Lung (tissue), 12 donors: ENCODE results near the gene SNX10. TPM values are rescaled to one million over a fixed set of nuclear protein-coding genes. Genes with fewer than 3 reads are reported as not detected.

ENCODE experiments used
- ATAC-seq: fragments of 200-7000 bp; cut with Tn5 transposase; one replicate; pipeline ENCODE4 v1.9.1; 2020; ENCODE audit warnings: moderate number of reproducible peaks; ENCODE audit not compliant: insufficient read depth, low FRiP score
- DNase-seq, 3 donors: peaks; one replicate each; pipeline ENCODE4 v3.0.0-alpha.2; 2013 to 2017
- H3K27ac ChIP-seq, 2 donors: one replicate each; pipeline ENCODE4 v1.5.1; 2013; ENCODE audit warnings: mild to moderate bottlenecking in 2 of 2, moderate library complexity in 2 of 2, control low read depth in 1 of 2, inconsistent platforms in 1 of 2, low read depth in 1 of 2, low read length in 1 of 2
- H3K27me3 ChIP-seq, 3 donors: one replicate each; pipeline ENCODE4 v1.5.1; 2013; ENCODE audit warnings: low read length in 2 of 3; ENCODE audit not compliant: control insufficient read depth in 3 of 3, insufficient read depth in 3 of 3
- H3K36me3 ChIP-seq, 4 donors: one replicate each; pipeline ENCODE4 v1.5.1; 2013; ENCODE audit warnings: low read length in 4 of 4, mild to moderate bottlenecking in 1 of 4, moderate library complexity in 1 of 4; ENCODE audit not compliant: control insufficient read depth in 4 of 4, insufficient read depth in 4 of 4
- H3K4me1 ChIP-seq, 5 donors: one replicate each; pipeline ENCODE4 v1.5.1; 2013; ENCODE audit warnings: low read length in 5 of 5, mild to moderate bottlenecking in 2 of 5, moderate library complexity in 1 of 5; ENCODE audit not compliant: control insufficient read depth in 5 of 5, insufficient read depth in 5 of 5
- H3K4me3 ChIP-seq: one replicate; pipeline ENCODE4 v1.5.1; 2013; ENCODE audit warnings: mild to moderate bottlenecking, control low read depth, moderate library complexity
- H3K9ac ChIP-seq, 2 donors: one replicate each; pipeline ENCODE4 v1.5.1; 2013; ENCODE audit warnings: low read length in 2 of 2, control low read depth in 1 of 2; ENCODE audit not compliant: insufficient read depth in 1 of 2
- H3K9me3 ChIP-seq, 4 donors: one replicate each; pipeline ENCODE4 v1.5.1; 2013; ENCODE audit warnings: low read length in 3 of 4, mild to moderate bottlenecking in 1 of 4, moderate library complexity in 1 of 4; ENCODE audit not compliant: control insufficient read depth in 4 of 4, insufficient read depth in 3 of 4
- CTCF ChIP-seq: IDR thresholded peaks from 2 replicates; pipeline ENCODE4 v1.5.1; 2012; ENCODE audit warnings: mild to moderate bottlenecking; ENCODE audit errors: control extremely low read depth, extremely low read depth
- WGBS, 2 donors: extraction: QIAGEN DNeasy Blood & Tissue Kit; methylation state at CpG; one replicate each; pipeline ENCODE4 v1.1.7; 2013; 5-methylcytosine and 5-hydroxymethylcytosine counted together
- polyA plus RNA-seq, 2 donors: library from polyadenylated mRNA; stranded (reverse); fragments of 200-250 nt; gene quantifications; one replicate each; pipeline ENCODE4 v1.2.1, GENCODE V29; 2013
- total RNA-seq, 2 donors: library from RNA; depleted of rRNA in 1 of 2; stranded (reverse); fragments of >200 nt in 1 of 2; gene quantifications; one replicate each; pipeline ENCODE4 v1.2.1, GENCODE V29; 2014 to 2021
- donor health status: control.
- donor health status: control.
- donor health status: Bipolar disorder and iron deficiency.
- donor health status: healthy.
- donor health status: DM: yes; HTN: yes; CAD: no.

SNX10 gene
- total and polyA plus RNA-seq, 4 donors, result 12.2 to 54.7 (median 36.7) TPM

DNA sequence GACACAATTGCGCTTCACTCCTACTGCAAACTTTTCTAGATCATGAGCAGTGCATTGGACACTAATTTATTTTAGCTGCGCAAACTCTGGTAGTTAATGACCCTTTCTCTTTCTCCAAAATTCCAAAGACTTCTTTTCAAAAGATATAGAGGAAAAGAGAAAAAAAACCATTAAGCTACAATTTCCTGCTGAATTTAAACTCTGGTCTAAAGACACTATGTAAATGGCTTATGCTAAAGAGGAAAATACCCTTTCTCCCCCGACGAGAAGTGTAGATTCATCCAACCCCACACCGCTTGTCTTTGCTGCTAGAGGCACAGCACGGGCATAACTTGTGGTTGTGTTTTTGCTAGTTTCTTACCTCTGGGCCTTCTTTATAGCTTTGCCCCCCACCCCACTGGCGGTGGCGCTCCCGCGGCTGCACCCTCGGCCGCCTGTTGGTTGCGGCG lies 84.1 kb downstream of the SNX10 start:
- H3K9me3 ChIP-seq, result no peaks in the 10 kb centered on the region
- 11 to 14% methylated on average over 14 of the region's 14 CpGs for WGBS, 2 donors
- no peaks in the 10 kb centered on the region for H3K36me3 ChIP-seq
- H3K27ac ChIP-seq, result peak overlapping the region in 1 of 2 donors; percentile 82
- peak in 2 of 3 donors; percentile 39 to 47 for DNase-seq
- no peak overlapping the region for H3K9ac ChIP-seq
- ATAC-seq, result no peak
- H3K27me3 ChIP-seq, result peaks cover 0 to 42% (median 20%) of the 10 kb centered on the region in 3 donors
- peaks cover 0 to 22% (median 4%) of the 10 kb centered on the region in 5 donors for H3K4me1 ChIP-seq
- TF ChIP-seq CTCF, result no peak
- H3K4me3 ChIP-seq, result peak overlapping the region; percentile 56

GRCh38 chr7:26376175-26376917 lies 84.7 kb downstream of the SNX10 start:
- TF ChIP-seq CTCF, result no peak
- DNase-seq (peak; percentile 52 to 73 (median 62)), ATAC-seq (peak; percentile 23)
- Histone ChIP-seq H3K36me3 (no peaks in the 10 kb centered on the region), H3K27me3 (peaks cover 0 to 42% (median 20%) of the 10 kb centered on the region in 3 donors), H3K4me3 (peak overlapping the region; percentile 56), H3K27ac (peak overlapping the region in 1 of 2 donors; percentile 82), H3K9ac (peak overlapping the region; percentile 30 to 36), H3K9me3 (no peaks in the 10 kb centered on the region), H3K4me1 (peaks cover 0 to 22% (median 4%) of the 10 kb centered on the region in 5 donors)
- WGBS, 2 donors, result 1% methylated on average over 79 to 88 of the region's 88 CpGs

GRCh38 chr7:26378016-26378415 lies 86.4 kb downstream of the SNX10 start:
- DNase-seq, result no peak
- Histone ChIP-seq H3K4me1 (peaks cover 0 to 22% (median 4%) of the 10 kb centered on the region in 5 donors), H3K9me3 (no peaks in the 10 kb centered on the region), H3K27ac (no peak overlapping the region), H3K4me3 (no peak overlapping the region), H3K9ac (no peak overlapping the region), H3K36me3 (no peaks in the 10 kb centered on the region), H3K27me3 (peaks cover 0 to 34% (median 15%) of the 10 kb centered on the region in 3 donors)
- 91% methylated on average over 7 of the region's 7 CpGs for WGBS, 2 donors
- TF ChIP-seq CTCF, result no peak
- ATAC-seq, result no peak
